ENCODE results near the gene EXOSC7. TPM values are rescaled to one million over a fixed set of nuclear protein-coding genes. Genes with fewer than 3 reads are reported as not detected.

The EXOSC7 gene
- total and polyA plus RNA-seq, 11 donors: 23.8 to 87.3 (median 32.9) TPM

DNA sequence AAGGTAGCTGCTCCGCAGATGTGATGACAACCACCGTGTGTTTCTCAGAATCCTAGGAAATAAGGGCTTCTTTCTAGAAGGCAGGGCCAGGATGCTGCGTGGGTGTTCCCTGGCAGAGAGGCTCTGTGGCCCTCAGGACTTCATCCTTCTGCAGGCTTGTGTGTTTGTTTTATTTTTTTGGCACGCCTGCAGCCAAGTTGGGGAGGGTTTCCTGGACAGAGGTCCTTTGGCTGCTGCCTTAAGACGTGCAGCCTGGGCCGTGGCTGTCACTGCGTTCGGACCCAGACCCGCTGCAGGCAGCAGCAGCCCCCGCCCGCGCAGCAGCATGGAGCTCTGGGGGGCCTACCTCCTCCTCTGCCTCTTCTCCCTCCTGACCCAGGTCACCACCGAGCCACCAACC lies 50.0 kb downstream of the EXOSC7 start, which contains the start of gene CLEC3B:
Gene CLEC3B (plus strand): TSS at position 266 of the 400 bp plus-strand sequence. CDS start 60 bp downstream, at position 326.
- WGBS, 4 donors: 17 to 44% (median 28%) methylated on average over 13 of the region's 13 CpGs
- Histone ChIP-seq H3K36me3 (peaks cover 0 to 5% (median 0%) of the 10 kb centered on the region in 9 donors), H3K4me1 (peaks cover 0 to 80% (median 52%) of the 10 kb centered on the region in 12 donors), H3K27ac (peak within 1 kb of the TSS; percentile 59 to 93 (median 76)), H3K4me3 (peak within 1 kb of the TSS; percentile 20 to 69 (median 50)), H3K9me3 (no peaks in the 10 kb centered on the region), H3K27me3 (no peaks in the 10 kb centered on the region)
- DNase-seq (peak; percentile 81 to 88 (median 86)), ATAC-seq (peak; percentile 45 to 82 (median 74))
- TF ChIP-seq CTCF (IDR thresholded peaks at IDR 0.05) (no peak), POLR2A (IDR thresholded peaks at IDR 0.05) (peak in 1 of 2 donors; percentile 41)
- intact Hi-C loops (cut with DNase I): loop anchor here in 2 of 10 donors (2.0 to 10.0 kb wide), 2 partner anchors 15 to 51 kb away; partner anchors contain the start of genes EXOSC7 (in 1 of the 2) and ZDHHC3 (in 1 of the 2)

DNA sequence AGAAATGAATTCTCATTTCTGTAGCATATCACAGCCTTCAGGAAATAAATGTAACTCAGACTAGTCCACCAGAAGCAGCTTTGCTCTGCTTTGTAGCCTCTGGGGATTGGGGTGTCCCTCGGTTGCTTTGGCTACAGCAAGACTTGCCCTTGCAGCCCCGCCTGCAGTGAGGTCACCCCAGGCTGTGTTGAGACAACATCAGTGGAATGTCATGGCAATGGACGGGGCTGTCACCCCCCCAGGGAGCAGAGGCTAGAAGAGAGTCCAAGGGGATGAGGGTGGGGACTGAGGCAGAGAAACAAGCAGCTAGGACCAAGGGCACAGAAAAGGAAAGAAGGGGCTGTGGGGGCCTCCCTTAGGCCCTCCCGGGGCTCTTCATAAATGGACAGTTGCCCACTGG lies 50.9 kb downstream of the EXOSC7 start:
- intact Hi-C loops (cut with DNase I): loop anchor here in 2 of 10 donors (2.0 to 10.0 kb wide), 2 partner anchors 16 to 52 kb away; partner anchors contain the start of genes EXOSC7 (in 1 of the 2) and ZDHHC3 (in 1 of the 2)
- peaks cover 0 to 15% (median 8%) of the 10 kb centered on the region in 9 donors for H3K36me3 ChIP-seq
- DNase-seq: peak; percentile 84 to 94 (median 86)
- peak overlapping the region; percentile 58 to 93 (median 76) for H3K27ac ChIP-seq
- ATAC-seq: peak; percentile 71 to 85 (median 74)
- H3K4me1 ChIP-seq: peaks cover 0 to 71% (median 48%) of the 10 kb centered on the region in 12 donors
- H3K27me3 ChIP-seq: no peaks in the 10 kb centered on the region
- 25 to 50% (median 33%) methylated on average over 4 of the region's 4 CpGs for WGBS, 4 donors
- no peaks in the 10 kb centered on the region for H3K9me3 ChIP-seq
- TF ChIP-seq CTCF (IDR thresholded peaks at IDR 0.05) (no peak), POLR2A (IDR thresholded peaks at IDR 0.05) (peak in 1 of 2 donors; percentile 43)
- H3K4me3 ChIP-seq: peak overlapping the region in 11 of 12 donors; percentile 40 to 69 (median 51)

DNA sequence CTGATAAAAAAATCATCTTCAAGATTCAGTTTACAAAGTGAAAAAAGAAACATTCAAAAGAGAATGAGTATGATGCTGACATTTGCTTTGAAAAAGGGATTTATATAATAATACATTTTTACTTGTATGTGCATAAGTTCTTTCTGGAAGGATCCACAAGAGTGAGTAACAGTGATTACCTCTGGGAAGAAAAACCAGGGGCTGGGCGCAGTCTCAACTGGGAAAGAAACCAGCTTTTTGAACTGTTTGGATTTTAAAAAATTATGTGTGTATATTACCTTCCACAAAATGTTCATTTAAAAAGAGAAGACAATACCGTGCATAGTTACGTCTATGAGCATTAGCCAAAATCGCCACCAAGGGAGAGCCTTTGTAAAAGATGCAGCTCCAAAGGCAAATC lies 51.4 kb downstream of the EXOSC7 start:
- intact Hi-C loops (cut with DNase I): loop anchor here in 2 of 10 donors (2.0 to 10.0 kb wide), 2 partner anchors 17 to 53 kb away; partner anchors contain the start of genes EXOSC7 (in 1 of the 2) and ZDHHC3 (in 1 of the 2)
- H3K27me3 ChIP-seq: no peaks in the 10 kb centered on the region
- DNase-seq (no peak), ATAC-seq (no peak)
- no peak for TF ChIP-seq CTCF (IDR thresholded peaks at IDR 0.05)
- TF ChIP-seq POLR2A (IDR thresholded peaks at IDR 0.05): no peak
- H3K4me1 ChIP-seq: peaks cover 0 to 70% (median 44%) of the 10 kb centered on the region in 12 donors
- H3K4me3 ChIP-seq: peak overlapping the region in 11 of 12 donors; percentile 40 to 69 (median 51)
- peak overlapping the region; percentile 58 to 93 (median 76) for H3K27ac ChIP-seq
- H3K36me3 ChIP-seq: peaks cover 0 to 19% (median 13%) of the 10 kb centered on the region in 9 donors
- H3K9me3 ChIP-seq: no peaks in the 10 kb centered on the region
- WGBS, 4 donors: 64 to 78% (median 74%) methylated on average over 4 of the region's 4 CpGs

- intact Hi-C loops (cut with DNase I): loop anchor here in 1 of 10 donors (10.0 kb wide), 1 partner anchor 54 kb away; the partner anchor contains the start of genes EXOSC7 and ZDHHC3
- peak overlapping the region in 9 of 12 donors; percentile 1 to 69 (median 61) for H3K4me3 ChIP-seq
Measured at GRCh38 chr3:45029216-45029615, 53.2 kb downstream of the EXOSC7 start.

More at GRCh38 chr3:45029216-45029615, 53.2 kb downstream of the EXOSC7 start:
- DNase-seq: no peak
- no peak for ATAC-seq
- Histone ChIP-seq H3K27ac (peak overlapping the region in 10 of 12 donors; percentile 2 to 93 (median 70)), H3K4me1 (peaks cover 0 to 74% (median 46%) of the 10 kb centered on the region in 12 donors), H3K36me3 (peaks cover 0 to 29% (median 20%) of the 10 kb centered on the region in 9 donors), H3K27me3 (no peaks in the 10 kb centered on the region), H3K9me3 (no peaks in the 10 kb centered on the region)
- 65 to 84% (median 75%) methylated on average over 2 of the region's 2 CpGs for WGBS, 4 donors
- TF ChIP-seq CTCF (IDR thresholded peaks at IDR 0.05): no peak
- TF ChIP-seq POLR2A (IDR thresholded peaks at IDR 0.05): no peak

Measured in heart left ventricle (tissue), 16 donors.